Colonic mucosa (tissue), 4 donors: Measurements from ENCODE around the gene RTF2. TPM values are rescaled to one million over a fixed set of nuclear protein-coding genes. Genes with fewer than 3 reads are reported as not detected.

Experiments
- DNase-seq: peaks from one replicate; pipeline ENCODE4 v3.0.0-alpha.2; 2020
- H3K27ac ChIP-seq: fragments of 200-600 bp; one replicate; pipeline ENCODE4 v1.8.0; 2021
- H3K27me3 ChIP-seq: fragments of 200-600 bp; one replicate; pipeline ENCODE4 v1.8.0; 2021
- H3K36me3 ChIP-seq: fragments of 200-600 bp; one replicate; pipeline ENCODE4 v1.8.0; 2021
- H3K4me1 ChIP-seq: fragments of 200-600 bp; one replicate; pipeline ENCODE4 v1.8.0; 2021; ENCODE audit warnings: mild to moderate bottlenecking
- H3K4me3 ChIP-seq: fragments of 200-600 bp; one replicate; pipeline ENCODE4 v1.8.0; 2021
- H3K9ac ChIP-seq, 2 donors: one replicate each; pipeline ENCODE4 v1.7.0; 2013; ENCODE audit warnings: control low read depth in 2 of 2, low read depth in 2 of 2, low read length in 2 of 2
- H3K9me3 ChIP-seq: fragments of 200-600 bp; one replicate; pipeline ENCODE4 v1.8.0; 2021
- CTCF ChIP-seq: fragments of 200-600 bp; IDR thresholded peaks from one replicate; pipeline ENCODE4 v1.8.0; 2022; ENCODE audit warnings: antibody characterized with exemption, mild to moderate bottlenecking
- intact Hi-C: fragments of 100-400 bp; cut with DNase I; formaldehyde crosslinking; loops from one replicate; pipeline ENCODE4 v1.14.1; 2022
- total RNA-seq, 2 donors: library from RNA; stranded (reverse); fragmentation: NEBNext Ultra II Directional in 1 of 2; extraction: Animal tissue kit (Norgen Biotek cat#: 25700) in 1 of 2; gene quantifications; one replicate each; pipeline ENCODE4 v1.2.1, GENCODE V29; 2021
- donor health status: healthy.
- donor health status: DM: no; HTN: no; CAD: no.
- donor health status: DM: no; HTN: no; CAD: no.

The RTF2 gene
- total RNA-seq, 2 donors from 2014 or later = 67.3 to 80.8 TPM

- Histone ChIP-seq H3K27me3 (no peaks in the 10 kb centered on the region), H3K9me3 (no peaks in the 10 kb centered on the region), H3K4me1 (no peaks in the 10 kb centered on the region), H3K9ac (no peak overlapping the region), H3K36me3 (no peaks in the 10 kb centered on the region), H3K27ac (no peak overlapping the region), H3K4me3 (no peak overlapping the region)
- intact Hi-C loops = no loop called here
- DNase-seq = no peak
- no peak for TF ChIP-seq CTCF
These were observed 40.0 kb upstream of the RTF2 start for GRCh38 chr20:56428410-56428809.

- H3K4me3 ChIP-seq = no peak overlapping the region
- H3K36me3 ChIP-seq = no peaks in the 10 kb centered on the region
- H3K4me1 ChIP-seq = no peaks in the 10 kb centered on the region
- TF ChIP-seq CTCF = no peak
- intact Hi-C loops = no loop called here
- H3K9me3 ChIP-seq = no peaks in the 10 kb centered on the region
- DNase-seq = no peak
- no peak overlapping the region for H3K27ac ChIP-seq
- no peaks in the 10 kb centered on the region for H3K27me3 ChIP-seq
- H3K9ac ChIP-seq = no peak overlapping the region
These were observed 39.5 kb upstream of the RTF2 start for GRCh38 chr20:56428881-56429280.

- intact Hi-C loops = no loop called here
- Histone ChIP-seq H3K9me3 (no peaks in the 10 kb centered on the region), H3K4me3 (no peak overlapping the region), H3K36me3 (no peaks in the 10 kb centered on the region), H3K27ac (no peak overlapping the region), H3K4me1 (no peaks in the 10 kb centered on the region), H3K27me3 (no peaks in the 10 kb centered on the region), H3K9ac (no peak overlapping the region)
- DNase-seq = no peak
- TF ChIP-seq CTCF = no peak
These were observed 38.9 kb upstream of the RTF2 start for GRCh38 chr20:56429502-56429901.

- Histone ChIP-seq H3K4me3 (no peak overlapping the region), H3K9ac (no peak overlapping the region), H3K36me3 (no peaks in the 10 kb centered on the region), H3K4me1 (no peaks in the 10 kb centered on the region), H3K27me3 (no peaks in the 10 kb centered on the region), H3K27ac (no peak overlapping the region), H3K9me3 (no peaks in the 10 kb centered on the region)
- intact Hi-C loops = no loop called here
- no peak for DNase-seq
- TF ChIP-seq CTCF = no peak
These were observed 38.5 kb upstream of the RTF2 start for GRCh38 chr20:56429941-56430340.

GRCh38 chr20:56430461-56430860 is 38.0 kb upstream of the RTF2 start:
- intact Hi-C loops = no loop called here
- Histone ChIP-seq H3K4me1 (no peaks in the 10 kb centered on the region), H3K9ac (no peak overlapping the region), H3K36me3 (no peaks in the 10 kb centered on the region), H3K4me3 (no peak overlapping the region), H3K9me3 (no peaks in the 10 kb centered on the region), H3K27me3 (no peaks in the 10 kb centered on the region), H3K27ac (no peak overlapping the region)
- TF ChIP-seq CTCF = no peak
- DNase-seq = no peak

GRCh38 chr20:56430957-56431356 is 37.5 kb upstream of the RTF2 start:
- no peak overlapping the region for H3K4me3 ChIP-seq
- intact Hi-C loops = no loop called here

More at GRCh38 chr20:56430957-56431356, 37.5 kb upstream of the RTF2 start:
- no peak for DNase-seq
- TF ChIP-seq CTCF = no peak
- no peak overlapping the region for H3K27ac ChIP-seq
- no peaks in the 10 kb centered on the region for H3K9me3 ChIP-seq
- no peaks in the 10 kb centered on the region for H3K27me3 ChIP-seq
- no peaks in the 10 kb centered on the region for H3K4me1 ChIP-seq
- no peaks in the 10 kb centered on the region for H3K36me3 ChIP-seq
- H3K9ac ChIP-seq = no peak overlapping the region
